Activated naive CD4-positive, alpha-beta T cell treated with anti-CD3 and anti-CD28 coated beads, Interleukin-2, amount 50 U/mL, for 16 hours (primary cell): ENCODE results near the gene RBM19.
A peak's percentile ranks its signal among the peaks of the same experiment; 100 is the strongest.
"Not testable (repeated sequence)": the region's sequence is repeated elsewhere in the genome, so short reads cannot be mapped to it uniquely, and the experiment has no call there.

ENCODE experiments used
- DNase-seq: peaks from one replicate; pipeline ENCODE4 v3.0.0-alpha.2; 2020

Gene RBM19

DNA sequence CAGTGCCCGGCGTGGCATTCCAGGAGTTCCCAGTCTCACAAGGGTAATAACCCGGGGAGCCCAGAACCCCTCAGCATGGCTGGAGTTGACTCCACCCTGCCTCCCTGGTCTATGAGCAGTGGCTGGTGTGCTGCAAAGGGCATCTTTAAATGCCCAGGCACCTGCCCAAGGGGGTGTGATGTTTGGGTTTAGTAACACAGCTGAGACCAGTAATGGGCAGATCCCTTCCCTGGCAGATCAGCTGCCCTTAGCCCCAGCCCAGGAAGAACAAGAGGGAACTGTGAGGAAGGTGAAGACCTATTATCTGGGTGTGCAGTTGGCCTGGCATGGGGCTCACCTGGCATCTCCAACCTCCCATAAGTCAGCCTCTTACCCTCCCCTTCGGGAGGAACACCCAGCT, 35.9 kb downstream of the RBM19 start:
- DNase-seq, result no peak

DNA sequence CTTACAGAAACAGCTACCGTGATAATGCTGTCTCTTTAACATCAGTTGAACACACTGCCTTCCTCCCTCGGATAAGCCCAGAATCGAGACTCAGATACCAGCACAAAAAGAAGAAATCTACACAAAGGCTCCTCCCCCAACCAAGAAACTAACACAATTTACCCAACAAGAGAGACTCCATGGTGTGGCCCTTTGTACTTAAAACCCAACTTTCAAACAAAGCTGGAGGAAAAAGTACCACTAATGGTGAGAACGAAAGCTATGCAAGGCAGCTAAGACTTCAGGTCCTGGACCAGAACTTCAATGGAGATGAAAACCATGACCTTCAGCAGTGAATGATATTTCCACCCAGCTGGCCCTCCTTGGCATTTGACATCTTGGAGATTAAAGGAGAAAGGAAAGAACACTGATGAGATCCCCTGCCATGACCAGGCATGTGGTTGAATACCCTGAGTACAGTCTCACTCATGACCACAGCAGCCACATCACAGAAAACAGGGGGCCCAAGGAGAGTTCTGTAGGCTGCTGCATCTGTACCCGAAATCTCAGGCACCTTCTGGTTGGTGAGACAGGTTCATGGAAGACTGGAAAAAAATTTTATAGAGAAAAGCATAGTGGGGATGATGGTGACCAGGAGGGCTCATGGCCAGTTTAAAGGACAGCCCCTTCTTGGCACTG, 36.7 kb downstream of the RBM19 start:
- no peak for DNase-seq

DNA sequence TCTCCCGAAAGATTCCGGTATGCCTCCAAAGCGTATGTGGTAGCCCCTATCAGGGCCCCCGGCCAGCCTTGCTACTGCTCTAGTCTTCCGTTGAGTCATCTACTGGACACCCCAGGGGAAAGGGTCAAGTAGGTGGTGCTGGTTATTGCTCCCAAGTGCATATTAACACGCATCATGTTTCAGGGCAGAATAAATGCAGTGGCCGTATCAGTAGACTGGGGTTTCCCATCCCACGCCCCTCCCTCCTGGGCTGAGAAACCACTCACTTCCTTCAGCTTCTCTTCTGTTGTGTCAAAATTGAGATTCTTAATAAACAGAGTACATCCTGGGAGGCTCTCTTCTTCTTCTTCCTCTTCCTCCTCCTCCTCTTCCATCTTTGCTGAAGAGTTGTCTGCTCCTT, 39.3 kb downstream of the RBM19 start:
- no peak for DNase-seq

DNA sequence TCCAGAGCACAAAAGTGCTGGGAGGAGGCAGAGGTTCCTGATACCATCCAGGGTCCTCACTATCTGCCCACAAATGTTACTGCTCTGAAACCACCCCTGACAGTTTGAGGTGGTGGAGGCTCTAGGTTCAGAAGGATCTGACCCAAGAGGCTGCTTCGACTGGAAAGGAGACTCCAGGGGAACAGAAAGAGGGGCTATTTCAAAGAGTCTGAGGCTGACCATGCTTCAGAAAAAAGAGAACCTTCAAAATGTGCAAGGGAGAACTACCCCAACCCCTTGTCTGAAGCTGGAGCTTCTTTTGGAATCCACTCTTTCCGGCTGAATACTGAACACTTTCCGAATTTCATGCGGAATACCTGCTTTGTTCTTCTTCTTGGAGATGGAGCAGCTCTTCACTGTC, 41.8 kb downstream of the RBM19 start:
- no peak for DNase-seq

DNA sequence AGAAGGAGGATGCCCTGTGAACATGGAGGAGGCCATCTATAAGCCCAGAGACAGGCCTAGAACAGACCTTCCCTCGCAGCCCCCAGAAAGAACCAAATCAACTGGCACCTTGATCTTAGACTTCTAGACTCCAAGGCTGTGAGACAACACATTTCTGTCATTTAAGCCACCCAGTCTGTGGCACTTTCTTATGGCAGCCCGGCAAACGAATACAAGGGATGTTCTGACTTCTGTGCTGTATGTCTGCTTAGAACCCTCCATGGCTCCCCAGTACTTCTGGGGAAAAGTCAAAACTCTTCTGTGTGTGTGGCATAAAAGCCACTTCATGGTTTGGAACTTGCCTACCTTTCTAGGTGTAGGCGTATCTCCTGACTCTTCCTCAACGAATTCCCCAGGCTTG, 42.9 kb downstream of the RBM19 start:
- no peak for DNase-seq

DNA sequence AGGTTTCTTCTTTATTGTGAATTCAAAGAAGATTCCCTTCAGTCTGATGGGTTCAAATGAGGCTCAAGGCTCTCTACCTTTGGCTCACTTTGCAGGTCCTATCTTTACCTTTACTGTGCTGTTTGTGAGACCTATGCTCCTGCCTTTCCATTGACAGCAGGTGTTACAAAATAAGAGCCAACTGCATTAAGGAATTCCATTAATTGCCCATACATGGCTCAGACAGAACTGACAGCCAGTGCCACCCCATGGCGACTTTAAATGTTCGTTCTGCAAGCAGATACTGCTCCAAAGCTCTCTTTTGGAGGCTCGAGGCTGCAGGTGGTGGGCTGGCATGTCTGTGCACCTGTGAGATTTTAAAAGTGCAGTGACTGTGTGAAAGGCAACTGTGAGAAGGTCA, 44.7 kb downstream of the RBM19 start:
- DNase-seq, result no peak

DNA sequence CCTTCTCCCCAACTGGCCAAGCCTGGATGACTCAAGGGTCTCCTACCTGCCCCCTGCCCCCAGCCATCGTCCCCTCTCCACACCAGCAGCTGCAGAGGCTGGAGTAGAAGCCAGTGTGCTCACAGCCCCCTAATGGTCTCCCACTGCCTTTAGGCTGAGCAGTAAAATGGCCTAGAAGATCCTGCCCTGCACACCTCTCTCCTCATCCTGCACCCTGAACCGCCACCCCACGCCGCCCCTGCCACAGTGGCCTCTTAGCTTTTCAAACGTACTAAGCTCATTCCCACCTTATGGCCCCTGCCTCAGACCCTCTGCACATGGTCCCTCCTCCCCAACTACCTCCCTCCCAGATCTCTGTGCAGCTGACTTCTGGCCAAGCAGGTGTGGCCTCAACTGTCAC, 46.3 kb downstream of the RBM19 start:
- no peak for DNase-seq

DNA sequence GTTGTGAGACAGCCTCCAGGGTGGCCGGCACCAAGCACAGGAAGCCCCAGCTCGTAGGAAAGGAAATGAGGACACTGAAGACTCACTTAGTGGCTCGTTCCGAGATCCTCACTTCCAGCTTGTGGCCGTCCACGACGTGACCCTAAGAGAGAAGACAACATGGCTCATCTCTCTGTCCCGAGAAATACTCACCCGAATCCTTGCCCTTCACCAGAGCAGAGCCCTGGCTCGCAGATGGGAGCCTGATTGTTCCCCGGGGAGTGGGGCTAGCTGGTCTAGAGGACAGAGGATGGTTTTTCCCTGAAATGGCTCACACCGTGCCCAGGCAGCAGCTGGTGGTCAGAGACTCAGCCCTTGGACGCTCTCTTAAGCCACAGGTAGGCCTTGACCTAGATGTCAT, 47.8 kb downstream of the RBM19 start:
- DNase-seq, result no peak

DNA sequence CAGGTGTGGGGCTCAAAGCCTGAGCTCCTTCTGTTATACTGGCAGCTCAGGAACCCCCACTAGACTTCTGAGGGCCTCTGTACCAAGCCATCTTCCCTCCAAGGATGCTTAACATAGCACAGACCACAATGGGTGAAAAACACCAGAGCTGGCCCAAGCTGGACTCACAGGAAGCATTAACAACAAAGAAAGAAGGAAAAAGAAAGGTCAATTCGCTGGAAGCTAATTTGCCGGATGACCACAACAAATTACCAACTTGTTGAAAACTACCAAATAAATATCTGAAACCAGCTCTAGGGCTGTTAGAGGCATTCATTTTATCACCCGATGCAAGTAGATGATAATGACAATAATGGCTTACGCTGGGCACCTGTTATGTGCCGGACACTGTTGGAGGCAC, 48.7 kb downstream of the RBM19 start:
- no peak for DNase-seq

DNA sequence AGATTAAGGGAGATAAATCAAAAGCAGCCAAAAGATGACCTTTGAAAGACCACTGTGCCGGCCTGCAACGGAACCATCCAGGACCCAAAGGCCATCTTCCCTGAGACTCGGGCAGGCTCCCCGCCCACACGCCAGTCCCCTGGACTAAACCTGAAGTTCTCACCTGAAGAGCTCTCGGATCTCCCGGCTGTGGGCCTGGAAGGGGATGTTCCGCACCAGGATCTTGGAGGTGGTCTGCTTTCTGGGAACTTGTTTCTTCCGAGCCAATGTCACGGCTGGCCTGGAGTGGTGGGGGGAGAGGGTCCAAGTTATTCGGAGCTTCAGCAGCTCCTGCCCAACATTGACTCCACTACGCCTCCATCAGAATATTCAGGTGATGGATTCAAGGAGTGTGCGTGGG, 51.3 kb downstream of the RBM19 start:
- DNase-seq, result no peak

DNA sequence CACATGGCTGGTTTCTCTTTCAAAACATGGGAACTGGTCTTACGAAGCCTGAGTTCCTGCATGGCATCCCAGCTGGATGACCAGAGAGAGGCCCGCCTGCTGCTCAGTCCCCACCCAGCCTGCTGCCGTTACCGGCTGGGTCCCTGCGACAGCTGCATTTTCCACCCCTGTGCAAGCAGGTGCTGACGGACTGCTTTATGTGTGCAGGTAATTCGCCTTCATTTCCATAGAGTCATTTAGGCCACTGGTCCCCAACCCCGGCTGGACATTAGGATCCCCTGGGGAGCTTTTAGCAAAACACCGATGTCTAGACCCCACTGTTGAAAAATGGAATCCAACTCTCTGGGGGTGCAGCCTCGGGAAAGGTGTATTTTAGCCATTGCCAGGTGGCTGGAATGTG, 51.9 kb downstream of the RBM19 start:
- no peak for DNase-seq

DNA sequence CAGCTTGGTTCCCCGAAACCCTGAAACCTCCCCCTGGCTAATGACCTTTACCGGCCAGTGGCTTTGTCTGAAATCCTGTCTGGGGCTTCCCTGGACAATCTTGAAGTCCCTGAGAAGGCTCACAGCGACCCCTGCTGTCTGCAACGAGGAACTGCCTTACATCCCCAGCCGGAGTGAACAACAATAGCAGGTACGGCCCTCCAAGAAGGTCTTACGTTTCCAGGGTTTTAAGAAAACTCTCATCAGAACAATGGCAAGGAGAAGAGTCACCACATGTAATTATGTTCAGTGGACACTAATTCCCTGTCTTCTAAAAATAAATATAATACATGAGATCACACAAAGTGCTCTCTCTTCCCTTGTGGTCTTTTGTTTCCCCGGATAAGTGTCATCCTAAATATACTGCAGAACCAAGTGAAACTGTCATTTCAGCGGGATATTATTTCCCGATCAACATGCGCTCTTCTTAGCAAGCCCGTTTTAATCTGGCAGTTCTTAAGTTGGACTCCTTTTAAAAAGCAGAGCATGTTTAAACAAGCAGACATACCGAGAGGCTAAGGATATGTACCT, 53.3 kb downstream of the RBM19 start:
- peak; percentile 42 for DNase-seq

DNA sequence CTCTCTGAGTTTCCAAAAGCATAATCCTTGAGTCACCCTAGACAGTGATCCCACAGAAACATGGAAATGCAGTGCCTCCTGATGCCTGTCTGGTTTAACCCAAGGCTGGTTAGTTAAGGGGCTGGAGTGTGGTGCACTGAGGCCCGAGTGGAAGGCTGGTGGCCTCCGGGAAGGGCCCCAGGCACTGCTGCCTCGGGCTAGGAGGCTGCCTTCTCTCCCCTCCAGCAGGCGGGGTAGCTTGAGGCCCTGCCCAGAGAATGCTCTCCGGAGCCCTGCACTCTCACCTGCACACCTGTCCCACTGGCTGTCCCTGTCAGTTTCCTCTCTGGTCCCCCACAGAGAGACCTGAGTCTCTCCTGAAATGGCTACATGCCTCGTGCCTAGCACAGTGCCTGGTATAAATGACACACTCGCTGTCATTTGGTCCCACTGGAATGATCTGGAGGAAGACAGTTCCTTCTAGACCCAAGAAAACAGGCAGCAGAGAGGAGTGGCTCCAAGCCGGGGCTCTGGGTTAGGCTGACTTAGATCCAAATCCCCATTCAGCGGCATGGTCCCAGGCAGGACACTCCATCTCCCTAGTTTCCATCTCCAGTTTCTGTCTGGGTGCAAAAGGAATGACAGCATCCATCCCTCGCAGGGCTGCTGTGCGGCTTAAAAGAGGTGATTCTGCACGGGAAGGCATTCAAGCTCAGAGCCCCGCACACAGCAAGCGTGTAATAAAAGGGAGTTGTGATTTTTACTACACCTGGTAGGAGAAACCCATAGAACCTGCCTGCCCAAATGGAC, 54.0 kb downstream of the RBM19 start:
- DNase-seq, result no peak

DNA sequence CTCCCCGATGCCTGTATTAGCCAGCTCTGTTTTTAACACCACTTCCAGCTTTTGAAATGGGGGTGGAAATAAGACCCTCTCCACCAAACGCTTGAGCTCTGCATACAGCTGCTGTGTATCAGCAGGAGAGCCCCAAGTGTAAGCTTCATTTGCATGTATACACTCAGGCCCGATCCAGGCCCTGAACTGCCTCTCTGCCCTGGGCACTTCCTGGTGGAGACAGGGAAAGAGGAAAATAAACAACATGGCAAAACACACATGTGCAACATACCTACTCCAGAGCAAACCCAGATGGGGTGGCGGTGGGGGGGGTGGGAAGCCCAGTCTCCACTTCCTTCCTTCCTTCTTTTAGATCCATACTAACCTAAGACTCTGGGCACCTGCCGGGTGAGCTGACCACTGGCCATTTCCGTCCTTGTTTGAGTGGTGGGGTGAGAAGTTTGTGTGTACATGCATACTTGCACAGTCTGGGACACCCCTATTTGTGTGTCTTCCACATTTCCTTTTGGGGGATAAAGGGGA, 55.3 kb downstream of the RBM19 start:
- no peak for DNase-seq

DNA sequence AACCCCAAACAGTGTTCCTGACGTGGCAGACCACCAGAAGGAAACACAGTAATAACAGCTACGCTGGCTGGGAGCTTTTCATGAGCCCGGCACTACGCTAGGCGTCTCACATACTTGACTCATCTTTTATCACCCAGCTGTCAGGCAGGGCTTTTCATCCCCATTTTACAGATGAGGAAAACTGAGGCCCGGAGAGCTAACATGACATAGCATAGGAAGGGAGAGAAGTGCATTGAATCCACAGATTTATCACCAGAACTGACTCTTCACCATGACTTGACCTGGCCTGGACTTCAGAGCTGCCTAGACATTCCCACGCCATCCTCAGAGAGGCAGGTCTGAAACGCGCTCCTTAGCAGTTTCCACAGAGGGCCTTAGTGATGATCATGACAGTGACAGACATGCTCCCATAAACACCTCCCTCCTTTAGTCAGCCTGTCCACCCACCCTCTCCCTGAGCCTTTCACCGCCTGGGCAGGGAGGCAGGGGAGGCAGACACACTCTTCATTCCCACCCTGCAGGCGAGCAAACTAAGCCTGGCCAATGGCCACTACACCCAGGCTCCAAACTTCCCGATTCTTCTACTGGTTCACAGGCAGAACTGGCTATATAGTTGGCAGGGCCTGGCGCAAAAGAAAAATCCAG, 56.2 kb downstream of the RBM19 start:
- DNase-seq, result no peak

DNA sequence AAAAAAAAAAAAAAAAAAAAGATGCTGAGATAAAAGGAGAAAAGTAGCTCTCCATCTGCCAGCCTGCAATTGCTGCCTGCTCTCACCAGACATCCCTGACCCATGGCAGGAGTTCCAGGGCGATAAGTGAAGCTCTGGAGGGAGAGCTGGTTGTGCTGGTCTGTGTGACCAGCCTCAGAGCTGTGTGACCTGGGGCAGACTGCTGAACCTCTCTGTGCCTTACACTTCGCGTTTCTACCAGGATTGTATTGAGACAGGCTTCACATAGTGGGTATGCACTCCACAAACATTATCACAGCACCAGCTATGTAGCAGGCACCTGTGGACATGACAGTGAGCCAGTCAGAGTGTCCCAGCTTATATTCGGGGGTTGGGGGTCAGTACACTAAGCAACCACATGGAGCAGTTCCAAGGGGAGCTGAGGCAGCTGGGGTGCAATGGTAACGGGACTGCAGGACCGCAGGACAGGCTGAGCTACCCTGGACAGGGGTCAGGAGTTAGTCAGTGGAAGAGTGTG, 57.5 kb downstream of the RBM19 start:
- no peak for DNase-seq

DNA sequence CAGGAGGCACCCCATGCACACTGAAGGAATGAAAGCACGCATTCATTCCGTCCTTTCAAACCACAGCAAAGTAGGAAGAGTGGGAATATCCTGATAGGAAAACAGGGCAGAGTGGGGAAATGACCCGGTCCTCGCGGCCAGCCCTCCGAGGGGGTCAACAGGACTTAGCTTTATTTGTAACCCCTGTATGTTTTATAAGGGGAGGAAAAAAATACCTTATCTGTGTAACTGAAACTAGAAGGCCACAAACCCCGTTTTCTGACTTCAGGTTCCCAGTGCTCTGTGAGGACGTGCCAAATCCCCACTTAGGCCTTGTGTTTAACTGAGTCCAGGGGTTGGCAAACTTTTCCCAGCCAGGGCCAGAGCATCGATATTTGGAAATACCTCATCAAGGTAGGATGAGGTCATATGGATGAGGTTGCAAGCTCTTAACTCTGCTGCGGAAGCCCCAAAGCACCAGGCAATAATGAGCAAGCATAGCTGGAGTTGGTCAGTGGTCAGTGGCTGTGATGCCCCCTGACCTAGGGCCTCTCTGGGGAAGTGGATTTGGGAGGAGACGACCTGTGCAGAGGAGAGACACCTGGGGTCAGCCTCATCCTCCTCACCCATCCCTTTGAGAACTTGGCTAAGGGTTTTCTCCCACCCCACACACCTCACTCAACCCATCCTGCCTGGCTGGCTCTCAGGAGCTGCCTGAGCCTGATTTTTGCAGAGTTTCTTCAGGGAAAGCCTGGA, 58.5 kb downstream of the RBM19 start:
- DNase-seq, result no peak

DNA sequence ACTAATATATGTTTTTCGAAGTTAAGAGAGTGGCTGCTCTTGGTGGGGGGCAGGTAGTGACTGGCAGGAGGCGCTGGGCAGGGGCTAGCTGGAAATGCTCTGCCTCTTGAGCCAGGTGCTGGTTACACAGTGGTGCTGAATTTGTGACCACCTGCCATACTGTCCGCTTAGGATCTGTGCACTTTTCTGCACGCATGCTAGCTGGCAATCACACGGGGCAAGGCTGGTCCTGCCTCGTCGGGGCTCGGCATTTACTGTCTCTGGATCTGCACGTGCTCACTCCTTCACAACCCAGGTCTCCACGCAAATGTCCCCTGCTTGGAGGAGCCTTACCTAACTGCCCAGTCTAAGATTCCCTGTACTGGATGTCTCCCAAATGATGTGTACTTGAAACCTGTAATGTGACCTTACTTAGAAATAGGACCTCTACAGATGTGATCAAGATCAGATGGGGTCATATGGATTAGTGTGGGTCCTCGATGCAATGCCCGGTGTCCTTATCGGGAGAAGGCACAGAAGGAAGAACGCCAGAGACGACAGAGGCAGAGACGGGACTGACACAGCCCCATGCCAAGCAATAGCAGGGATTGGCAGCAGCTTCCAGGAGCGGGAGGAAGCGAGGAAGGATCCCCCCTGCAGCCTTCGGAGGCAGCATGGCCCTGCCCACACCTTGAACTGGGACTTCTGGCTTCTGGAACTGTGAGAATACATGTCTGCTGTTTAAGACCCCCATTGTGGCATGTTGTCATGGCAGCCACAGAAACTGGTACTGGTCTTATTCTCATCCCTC, 59.5 kb downstream of the RBM19 start:
- DNase-seq, result no peak

DNA sequence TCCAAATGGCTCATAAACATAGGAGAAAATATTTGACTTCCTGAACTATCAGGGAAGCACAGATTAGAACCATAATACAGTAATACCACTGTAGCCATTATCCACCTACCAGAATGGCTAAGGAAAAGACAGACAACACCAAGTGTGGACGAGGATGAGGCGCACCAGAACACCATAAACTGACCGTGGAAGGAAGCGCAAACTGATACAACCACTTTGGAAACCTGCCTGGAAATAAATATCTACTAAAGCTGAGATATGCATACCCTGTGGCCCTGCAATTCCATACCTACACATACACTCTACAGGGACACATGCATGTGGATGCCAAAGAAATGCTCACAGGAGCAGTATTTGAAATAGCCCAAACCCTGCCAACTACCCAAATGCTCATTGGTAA, 60.3 kb downstream of the RBM19 start:
- no peak for DNase-seq

DNA sequence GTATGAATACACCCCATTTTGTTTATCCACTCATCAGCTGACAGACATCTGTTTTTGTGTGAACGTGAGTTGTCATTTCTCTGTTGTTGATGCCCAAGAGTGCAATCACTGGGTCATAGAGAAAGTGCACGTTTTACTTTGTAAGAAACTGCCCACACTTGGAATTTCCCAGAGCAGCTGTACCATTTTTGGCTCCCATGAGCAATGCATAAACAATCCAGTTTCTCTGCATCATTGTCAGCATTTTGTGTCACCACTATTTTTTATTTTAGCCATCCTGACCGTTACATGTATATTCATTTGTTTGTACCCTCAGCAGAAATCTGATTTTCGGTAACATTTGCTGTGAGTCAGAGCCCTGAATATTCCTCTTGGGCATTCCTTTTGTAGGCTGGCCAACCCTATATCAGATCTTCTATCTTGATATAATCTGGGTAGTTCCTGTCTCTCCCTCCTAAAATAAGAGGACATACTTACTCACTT, 62.7 kb downstream of the RBM19 start:
- no peak for DNase-seq

DNA sequence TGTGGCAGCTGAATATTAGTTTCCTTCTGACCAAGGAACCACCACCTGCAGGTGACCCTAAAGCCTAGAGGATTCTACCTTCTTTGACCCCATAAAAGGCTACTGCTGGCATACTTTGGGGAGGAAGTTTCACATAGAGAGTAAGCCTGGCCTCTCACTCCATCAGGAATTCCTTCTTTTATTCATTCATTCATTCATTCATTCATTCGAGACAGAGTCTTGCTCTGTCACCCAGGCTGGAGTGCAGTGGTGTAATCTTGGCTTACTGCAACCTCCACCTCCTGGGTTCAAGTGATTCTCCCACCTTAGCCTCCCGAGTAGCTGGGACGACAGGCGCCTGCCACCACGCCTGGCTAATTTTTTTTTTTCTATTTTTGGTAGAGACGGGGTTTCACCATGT, 64.8 kb downstream of the RBM19 start:
- DNase-seq, result not testable (repeated sequence)

DNA sequence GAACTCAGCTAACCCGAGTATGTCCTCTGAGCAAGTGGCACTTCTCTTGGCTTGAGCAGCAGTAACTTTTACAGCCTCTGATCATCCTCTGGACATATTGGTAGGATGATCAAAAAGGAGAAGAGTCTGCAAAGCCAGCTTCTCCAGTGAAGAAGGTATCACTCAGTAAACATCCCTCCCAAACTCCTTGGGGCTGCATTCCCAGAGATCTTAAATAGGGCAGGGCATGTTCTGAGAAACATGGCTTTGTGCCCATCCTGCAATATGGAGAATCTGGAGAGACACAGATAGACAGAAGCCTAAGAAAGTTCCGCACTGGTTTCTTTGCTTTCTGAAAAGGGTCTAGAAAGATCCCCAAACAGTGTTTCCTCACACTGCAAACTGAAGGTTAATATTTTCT, 65.4 kb downstream of the RBM19 start:
- DNase-seq, result no peak
